Lower leg skin (tissue), 3 donors: ENCODE measurements around the gene TIGD6.

Experiments
- POLR2A ChIP-seq, 2 donors: fragments of 450-650 bp; IDR thresholded peaks; one replicate each; pipeline ENCODE4 v1.6.1; 2016 to 2017; ENCODE audit warnings: antibody characterized with exemption in 2 of 2, mild to moderate bottlenecking in 1 of 2, moderate library complexity in 1 of 2
- TF ChIP-seq, protein P1 (sequence below), 3 donors: fragments of 450-650 bp; IDR thresholded peaks; one replicate each; pipeline ENCODE4 v1.5.1; 2016; ENCODE audit warnings: antibody characterized with exemption in 3 of 3, mild to moderate bottlenecking in 3 of 3, moderate library complexity in 2 of 3

GRCh38 chr5:149988126-149988525 is 12.3 kb downstream of the TIGD6 start:
- no peak for TF ChIP-seq POLR2A (IDR thresholded peaks at IDR 0.05)
- TF ChIP-seq, protein P1, sequence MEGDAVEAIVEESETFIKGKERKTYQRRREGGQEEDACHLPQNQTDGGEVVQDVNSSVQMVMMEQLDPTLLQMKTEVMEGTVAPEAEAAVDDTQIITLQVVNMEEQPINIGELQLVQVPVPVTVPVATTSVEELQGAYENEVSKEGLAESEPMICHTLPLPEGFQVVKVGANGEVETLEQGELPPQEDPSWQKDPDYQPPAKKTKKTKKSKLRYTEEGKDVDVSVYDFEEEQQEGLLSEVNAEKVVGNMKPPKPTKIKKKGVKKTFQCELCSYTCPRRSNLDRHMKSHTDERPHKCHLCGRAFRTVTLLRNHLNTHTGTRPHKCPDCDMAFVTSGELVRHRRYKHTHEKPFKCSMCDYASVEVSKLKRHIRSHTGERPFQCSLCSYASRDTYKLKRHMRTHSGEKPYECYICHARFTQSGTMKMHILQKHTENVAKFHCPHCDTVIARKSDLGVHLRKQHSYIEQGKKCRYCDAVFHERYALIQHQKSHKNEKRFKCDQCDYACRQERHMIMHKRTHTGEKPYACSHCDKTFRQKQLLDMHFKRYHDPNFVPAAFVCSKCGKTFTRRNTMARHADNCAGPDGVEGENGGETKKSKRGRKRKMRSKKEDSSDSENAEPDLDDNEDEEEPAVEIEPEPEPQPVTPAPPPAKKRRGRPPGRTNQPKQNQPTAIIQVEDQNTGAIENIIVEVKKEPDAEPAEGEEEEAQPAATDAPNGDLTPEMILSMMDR (IDR thresholded peaks at IDR 0.05), result no peak
